ENCODE measurements around the gene FIBP.

Gene FIBP

DNA sequence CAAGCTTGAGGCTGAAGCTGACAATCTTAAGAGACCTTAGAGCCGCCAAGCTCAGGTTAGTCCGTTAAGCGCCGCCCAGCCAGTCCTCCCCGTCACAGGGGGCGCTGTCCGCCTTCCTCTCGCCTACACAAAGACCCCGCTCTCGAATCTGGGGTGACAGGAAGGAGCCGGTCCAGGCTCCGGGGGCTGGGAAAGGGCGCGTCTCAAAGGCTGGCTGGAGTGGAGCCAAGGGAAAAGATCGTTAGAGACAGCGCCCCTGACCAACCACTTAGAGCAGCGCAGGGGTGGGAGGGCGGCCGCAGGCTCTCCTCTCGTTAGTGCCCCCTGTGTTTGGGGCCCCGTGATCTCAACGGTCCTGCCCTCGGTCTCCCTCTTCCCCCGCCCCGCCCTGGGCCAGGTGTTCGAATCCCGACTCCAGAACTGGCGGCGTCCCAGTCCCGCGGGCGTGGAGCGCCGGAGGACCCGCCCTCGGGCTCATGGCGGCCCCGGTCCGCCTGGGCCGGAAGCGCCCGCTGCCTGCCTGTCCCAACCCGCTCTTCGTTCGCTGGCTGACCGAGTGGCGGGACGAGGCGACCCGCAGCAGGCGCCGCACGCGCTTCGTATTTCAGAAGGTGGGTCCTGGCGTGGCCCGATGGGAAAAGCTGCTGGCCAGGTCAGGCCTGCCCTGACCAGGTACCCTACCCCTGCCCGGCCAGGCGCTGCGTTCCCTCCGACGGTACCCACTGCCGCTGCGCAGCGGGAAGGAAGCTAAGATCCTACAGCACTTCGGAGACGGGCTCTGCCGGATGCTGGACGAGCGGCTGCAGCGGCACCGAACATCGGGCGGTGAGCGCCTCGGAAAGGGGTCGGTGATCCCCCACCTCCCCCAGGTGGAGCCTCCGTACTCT, 27.8 kb downstream of the FIBP start, which contains the start of gene MUS81:
Gene MUS81, plus strand, starts transcription at position 156 of the 887 bp plus-strand sequence. Its CDS starts 321 bp downstream, at position 477.
- Histone ChIP-seq H3K4me3 (ENCODE audit: insufficient read depth in 1 of 2, low read depth in 1 of 2, low read length in 2 of 2) (peak within 1 kb of the TSS; percentile 93 to 94), H2BK120ac (ENCODE audit: low read depth, low read length) (peak within 1 kb of the TSS; percentile 86), H3K27me3 (ENCODE audit: control insufficient read depth in 1 of 2, insufficient read depth in 1 of 2, low read length in 2 of 2) (no peaks in the 10 kb centered on the region), H2BK5ac (ENCODE audit: low read depth, low read length, poor library complexity, severe bottlenecking) (peak within 1 kb of the TSS; percentile 85), H3K27ac (ENCODE audit: low read length, poor library complexity, severe bottlenecking) (peak within 1 kb of the TSS; percentile 98), H3K4ac (ENCODE audit: low read depth in 1 of 2, low read length in 2 of 2) (peak within 1 kb of the TSS; percentile 92 to 98), H4K91ac (ENCODE audit: low read length) (peak within 1 kb of the TSS; percentile 96), H2BK15ac (ENCODE audit: low read depth, poor library complexity, severe bottlenecking) (peak within 1 kb of the TSS; percentile 97), H3K18ac (ENCODE audit: low read depth in 1 of 2, low read length in 2 of 2) (peak within 1 kb of the TSS; percentile 77 to 93), H3K9ac (ENCODE audit: low read length) (peak within 1 kb of the TSS; percentile 96), H2AK5ac (ENCODE audit: low read length, severe bottlenecking) (peak within 1 kb of the TSS; percentile 47), H3K23ac (ENCODE audit: low read length in 2 of 2) (peak within 1 kb of the TSS; percentile 67 to 96), H3K4me2 (ENCODE audit: low read length, poor library complexity, severe bottlenecking) (peak within 1 kb of the TSS; percentile 91), H3K9me3 (ENCODE audit: control insufficient read depth, low read length) (no peaks in the 10 kb centered on the region), H3K79me1 (replicated peaks; ENCODE audit: low read length, poor library complexity, severe bottlenecking) (peaks cover 12% of the 10 kb centered on the region), H2BK12ac (ENCODE audit: low read length in 2 of 2) (peak within 1 kb of the TSS; percentile 69 to 90), H3K14ac (ENCODE audit: low read length in 2 of 2) (peak within 1 kb of the TSS in 1 of 2 experiments; percentile 99), H3K36me3 (ENCODE audit: control insufficient read depth in 1 of 2, insufficient read depth in 2 of 2, low read depth in 1 of 2, low read length in 2 of 2) (peaks cover 46 to 48% of the 10 kb centered on the region in 2 experiments), H3K4me1 (ENCODE audit: control insufficient read depth, insufficient read depth, low read depth, low read length) (peaks cover 42% of the 10 kb centered on the region), H4K8ac (ENCODE audit: low read length) (peak within 1 kb of the TSS; percentile 94), H2AFZ (ENCODE audit: low read depth, low read length) (peak within 1 kb of the TSS; percentile 36)
- peak; percentile 98 for DNase-seq
- WGBS: under 1% methylated on average over 77 of the region's 78 CpGs

DNA sequence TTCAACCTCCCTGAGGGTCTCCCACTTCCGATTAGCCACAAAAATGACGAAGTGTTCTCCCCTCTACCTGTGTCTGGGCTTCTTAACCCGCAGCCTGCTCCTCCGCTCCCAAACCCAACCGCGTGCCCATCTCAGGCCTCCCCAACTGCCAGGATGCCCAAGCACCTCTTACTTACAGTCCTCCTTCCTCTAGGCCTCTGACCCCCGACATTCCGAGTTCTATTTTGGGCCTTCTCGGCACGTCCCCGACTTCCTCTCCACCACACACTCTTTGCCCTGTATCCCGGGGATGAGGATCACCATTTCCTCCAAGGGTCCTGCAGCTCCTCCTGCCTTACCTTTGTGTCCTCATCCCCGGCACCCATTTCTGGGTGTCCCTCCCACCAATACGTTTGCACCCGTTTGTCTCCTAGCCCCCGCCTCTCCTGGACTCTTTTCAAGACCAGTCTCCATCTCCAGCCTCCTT, 28.4 kb downstream of the FIBP start:
- peak overlapping the region; percentile 92 for H4K91ac ChIP-seq (ENCODE audit: low read length)
- H3K4me2 ChIP-seq (ENCODE audit: low read length, poor library complexity, severe bottlenecking): peak overlapping the region; percentile 91
- H2BK15ac ChIP-seq (ENCODE audit: low read depth, poor library complexity, severe bottlenecking): peak overlapping the region; percentile 71
- H3K79me1 ChIP-seq (replicated peaks; ENCODE audit: low read length, poor library complexity, severe bottlenecking): peaks cover 9% of the 10 kb centered on the region
- no peak overlapping the region for H2AFZ ChIP-seq (ENCODE audit: low read depth, low read length)
- WGBS: 8% methylated on average over 16 of the region's 16 CpGs
- H2AK5ac ChIP-seq (ENCODE audit: low read length, severe bottlenecking): peak overlapping the region; percentile 34
- H3K23ac ChIP-seq (ENCODE audit: low read length in 2 of 2): peak overlapping the region in 1 of 2 experiments; percentile 11
- H2BK12ac ChIP-seq (ENCODE audit: low read length in 2 of 2): peak overlapping the region; percentile 23 to 69
- H3K27me3 ChIP-seq (ENCODE audit: control insufficient read depth in 1 of 2, insufficient read depth in 1 of 2, low read length in 2 of 2): no peaks in the 10 kb centered on the region
- no peak for DNase-seq
- peak overlapping the region; percentile 98 for H3K27ac ChIP-seq (ENCODE audit: low read length, poor library complexity, severe bottlenecking)
- H3K4me3 ChIP-seq (ENCODE audit: insufficient read depth in 1 of 2, low read depth in 1 of 2, low read length in 2 of 2): peak overlapping the region; percentile 93 to 94
- H3K9me3 ChIP-seq (ENCODE audit: control insufficient read depth, low read length): no peaks in the 10 kb centered on the region
- H3K9ac ChIP-seq (ENCODE audit: low read length): peak overlapping the region; percentile 96
- H3K18ac ChIP-seq (ENCODE audit: low read depth in 1 of 2, low read length in 2 of 2): peak overlapping the region; percentile 59 to 65
- H2BK5ac ChIP-seq (ENCODE audit: low read depth, low read length, poor library complexity, severe bottlenecking): peak overlapping the region; percentile 57
- peaks cover 44% of the 10 kb centered on the region for H3K4me1 ChIP-seq (ENCODE audit: control insufficient read depth, insufficient read depth, low read depth, low read length)
- H3K4ac ChIP-seq (ENCODE audit: low read depth in 1 of 2, low read length in 2 of 2): peak overlapping the region; percentile 82 to 92
- peak overlapping the region in 1 of 2 experiments; percentile 13 for H3K14ac ChIP-seq (ENCODE audit: low read length in 2 of 2)
- H2BK120ac ChIP-seq (ENCODE audit: low read depth, low read length): peak overlapping the region; percentile 86
- peak overlapping the region; percentile 86 for H4K8ac ChIP-seq (ENCODE audit: low read length)
- peaks cover 46 to 48% of the 10 kb centered on the region in 2 experiments for H3K36me3 ChIP-seq (ENCODE audit: control insufficient read depth in 1 of 2, insufficient read depth in 2 of 2, low read depth in 1 of 2, low read length in 2 of 2)

DNA sequence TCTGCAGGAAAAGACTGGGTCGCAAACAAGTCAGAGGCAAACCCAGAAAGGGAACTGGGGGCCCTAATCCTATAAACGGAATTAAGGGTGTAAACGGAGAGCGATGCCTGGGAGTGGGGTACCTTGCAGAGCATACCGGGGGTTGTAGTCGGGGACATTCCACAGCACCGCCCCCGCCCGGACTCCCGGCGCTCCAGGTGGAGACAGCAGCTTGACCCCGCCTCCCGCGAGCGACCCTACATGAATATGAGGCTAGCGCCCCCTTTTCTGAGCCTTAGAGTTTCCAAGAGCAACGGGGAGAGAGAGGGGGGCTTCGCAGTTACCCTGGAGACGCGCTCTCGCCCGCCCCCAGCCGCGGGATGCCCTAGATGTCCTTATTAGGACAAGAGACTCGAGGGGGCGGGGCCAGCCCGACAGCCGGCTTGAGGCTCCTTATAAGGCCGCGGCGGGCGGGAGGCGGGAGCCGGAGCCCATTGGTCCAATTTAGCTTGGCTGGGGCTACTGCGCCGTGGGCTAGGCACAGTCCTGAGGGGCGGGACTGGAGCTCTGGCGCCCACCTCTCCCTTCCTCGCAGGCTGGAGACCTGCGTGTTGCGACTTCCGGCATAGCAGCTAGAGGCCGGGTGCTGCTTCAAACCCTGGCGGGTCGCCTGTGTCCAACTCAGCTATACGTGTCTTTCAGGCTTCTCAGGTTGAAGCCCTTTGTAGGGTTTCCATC, 29.0 kb downstream of the FIBP start:
- Histone ChIP-seq H3K9ac (ENCODE audit: low read length) (peak overlapping the region; percentile 96), H2AFZ (ENCODE audit: low read depth, low read length) (peak overlapping the region; percentile 24), H3K4me1 (ENCODE audit: control insufficient read depth, insufficient read depth, low read depth, low read length) (peaks cover 44% of the 10 kb centered on the region), H3K18ac (ENCODE audit: low read depth in 1 of 2, low read length in 2 of 2) (peak overlapping the region; percentile 74 to 77), H3K27ac (ENCODE audit: low read length, poor library complexity, severe bottlenecking) (peak overlapping the region; percentile 98), H3K79me1 (replicated peaks; ENCODE audit: low read length, poor library complexity, severe bottlenecking) (peaks cover 6% of the 10 kb centered on the region), H2BK120ac (ENCODE audit: low read depth, low read length) (peak overlapping the region; percentile 86), H2BK5ac (ENCODE audit: low read depth, low read length, poor library complexity, severe bottlenecking) (peak overlapping the region; percentile 57), H3K36me3 (ENCODE audit: control insufficient read depth in 1 of 2, insufficient read depth in 2 of 2, low read depth in 1 of 2, low read length in 2 of 2) (peaks cover 46 to 48% of the 10 kb centered on the region in 2 experiments), H3K23ac (ENCODE audit: low read length in 2 of 2) (no peak overlapping the region), H2AK5ac (ENCODE audit: low read length, severe bottlenecking) (peak overlapping the region; percentile 34), H4K91ac (ENCODE audit: low read length) (peak overlapping the region; percentile 92), H3K14ac (ENCODE audit: low read length in 2 of 2) (no peak overlapping the region), H2BK15ac (ENCODE audit: low read depth, poor library complexity, severe bottlenecking) (peak overlapping the region; percentile 89), H3K4ac (ENCODE audit: low read depth in 1 of 2, low read length in 2 of 2) (peak overlapping the region; percentile 82 to 92), H3K4me3 (ENCODE audit: insufficient read depth in 1 of 2, low read depth in 1 of 2, low read length in 2 of 2) (peak overlapping the region; percentile 93 to 94), H4K8ac (ENCODE audit: low read length) (peak overlapping the region; percentile 86), H3K4me2 (ENCODE audit: low read length, poor library complexity, severe bottlenecking) (peak overlapping the region; percentile 91), H3K27me3 (ENCODE audit: control insufficient read depth in 1 of 2, insufficient read depth in 1 of 2, low read length in 2 of 2) (no peaks in the 10 kb centered on the region), H3K9me3 (ENCODE audit: control insufficient read depth, low read length) (no peaks in the 10 kb centered on the region), H2BK12ac (ENCODE audit: low read length in 2 of 2) (peak overlapping the region in 1 of 2 experiments; percentile 70)
- DNase-seq: peak; percentile 98
- WGBS: under 1% methylated on average over 46 of the region's 46 CpGs

All from mesenchymal stem cell (in vitro differentiated cells and primary cell).